Activated T-helper 17 cell treated with anti-CD3 and anti-CD28 coated beads, Interleukin-2, amount 50 U/mL, for 72 hours (primary cell): Measurements from ENCODE around the gene GALK2. TPM values are rescaled to one million over a fixed set of nuclear protein-coding genes. Genes with fewer than 3 reads are reported as not detected.
A peak's percentile ranks its signal among the peaks of the same experiment; 100 is the strongest.

Experiments used
- ATAC-seq: fragments of 150-1000 bp; cut with Tn5 transposase; replicated peaks from 2 replicates; pipeline ENCODE4 v1.10.0; 2021; ENCODE audit warnings: mild to moderate bottlenecking, moderate library complexity
- H3K27ac Mint-ChIP-seq: one replicate; pipeline ENCODE4 v1.8.0; 2022; ENCODE audit warnings: mixed read lengths
- H3K27me3 Mint-ChIP-seq: one replicate; pipeline ENCODE4 v1.8.0; 2022; ENCODE audit warnings: mixed read lengths
- H3K36me3 Mint-ChIP-seq: one replicate; pipeline ENCODE4 v1.8.0; 2022; ENCODE audit warnings: low read depth, mild to moderate bottlenecking, mixed read lengths
- H3K4me1 Mint-ChIP-seq: one replicate; pipeline ENCODE4 v1.8.0; 2022; ENCODE audit warnings: mixed read lengths
- H3K4me3 Mint-ChIP-seq: one replicate; pipeline ENCODE4 v1.8.0; 2022; ENCODE audit warnings: mild to moderate bottlenecking, mixed read lengths
- H3K9me3 Mint-ChIP-seq: one replicate; pipeline ENCODE4 v1.8.0; 2022; ENCODE audit warnings: mixed read lengths
- total RNA-seq, 2 donors: library from RNA; stranded (reverse); gene quantifications; one replicate each; pipeline ENCODE4 v1.2.3, GENCODE V29; 2022

The GALK2 gene
- 10 to 100 TPM; 33.8 to 37.8 TPM for total RNA-seq

- H3K27ac Mint-ChIP-seq, result peak within 1 kb of the TSS; percentile 97
- peak within 1 kb of the TSS; percentile 94 for H3K4me3 Mint-ChIP-seq
- H3K9me3 Mint-ChIP-seq, result no peaks in the 10 kb centered on the region
- H3K27me3 Mint-ChIP-seq, result no peaks in the 10 kb centered on the region
- peak; percentile 99 for ATAC-seq
- peaks cover 16% of the 10 kb centered on the region for H3K4me1 Mint-ChIP-seq
- H3K36me3 Mint-ChIP-seq, result peaks cover 5% of the 10 kb centered on the region
Measured at GRCh38 chr15:49169880-49170597, at the start of gene GALK2. GALK2 (plus strand) TSS chr15:49170247; CDS start chr15:49170323, 76 bp downstream.

- H3K36me3 Mint-ChIP-seq, result peaks cover 47% of the 10 kb centered on the region
- H3K9me3 Mint-ChIP-seq, result no peaks in the 10 kb centered on the region
- ATAC-seq, result no peak
- H3K4me1 Mint-ChIP-seq, result no peaks in the 10 kb centered on the region
- no peaks in the 10 kb centered on the region for H3K27me3 Mint-ChIP-seq
- no peak overlapping the region for H3K4me3 Mint-ChIP-seq
- H3K27ac Mint-ChIP-seq, result no peak overlapping the region
Measured at GRCh38 chr15:49120832-49121231, 49.2 kb upstream of the GALK2 start.

- ATAC-seq, result no peak
- Mint-ChIP-seq H3K27me3 (no peaks in the 10 kb centered on the region), H3K4me3 (no peak overlapping the region), H3K4me1 (no peaks in the 10 kb centered on the region), H3K9me3 (no peaks in the 10 kb centered on the region), H3K27ac (no peak overlapping the region), H3K36me3 (peaks cover 43% of the 10 kb centered on the region)
Measured at GRCh38 chr15:49121901-49122300, 48.1 kb upstream of the GALK2 start.

- Mint-ChIP-seq H3K9me3 (no peaks in the 10 kb centered on the region), H3K4me3 (no peak overlapping the region), H3K36me3 (peaks cover 46% of the 10 kb centered on the region), H3K4me1 (no peaks in the 10 kb centered on the region), H3K27ac (no peak overlapping the region), H3K27me3 (no peaks in the 10 kb centered on the region)
- no peak for ATAC-seq
Measured at GRCh38 chr15:49122541-49123062, 47.4 kb upstream of the GALK2 start.

GRCh38 chr15:49124371-49124770 lies 45.7 kb upstream of the GALK2 start:
- no peaks in the 10 kb centered on the region for H3K4me1 Mint-ChIP-seq
- no peaks in the 10 kb centered on the region for H3K9me3 Mint-ChIP-seq
- no peaks in the 10 kb centered on the region for H3K27me3 Mint-ChIP-seq
- no peak overlapping the region for H3K27ac Mint-ChIP-seq
- no peak for ATAC-seq
- H3K36me3 Mint-ChIP-seq, result peaks cover 59% of the 10 kb centered on the region
- H3K4me3 Mint-ChIP-seq, result no peak overlapping the region

GRCh38 chr15:49131403-49131802 lies 38.6 kb upstream of the GALK2 start:
- H3K4me1 Mint-ChIP-seq, result peaks cover 4% of the 10 kb centered on the region
- no peak overlapping the region for H3K4me3 Mint-ChIP-seq
- H3K36me3 Mint-ChIP-seq, result peaks cover 92% of the 10 kb centered on the region
- no peaks in the 10 kb centered on the region for H3K9me3 Mint-ChIP-seq
- ATAC-seq, result no peak
- no peaks in the 10 kb centered on the region for H3K27me3 Mint-ChIP-seq
- no peak overlapping the region for H3K27ac Mint-ChIP-seq

GRCh38 chr15:49134683-49135341 lies 35.2 kb upstream of the GALK2 start:
- Mint-ChIP-seq H3K27me3 (no peaks in the 10 kb centered on the region), H3K27ac (peak overlapping the region; percentile 64), H3K36me3 (peaks cover 92% of the 10 kb centered on the region), H3K4me3 (no peak overlapping the region), H3K9me3 (no peaks in the 10 kb centered on the region), H3K4me1 (peaks cover 4% of the 10 kb centered on the region)
- ATAC-seq, result no peak

GRCh38 chr15:49135342-49135857 lies 34.6 kb upstream of the GALK2 start:
- no peaks in the 10 kb centered on the region for H3K27me3 Mint-ChIP-seq
- H3K27ac Mint-ChIP-seq, result peak overlapping the region; percentile 31
- ATAC-seq, result no peak
- no peaks in the 10 kb centered on the region for H3K9me3 Mint-ChIP-seq
- H3K4me3 Mint-ChIP-seq, result no peak overlapping the region
- H3K4me1 Mint-ChIP-seq, result peaks cover 4% of the 10 kb centered on the region
- peaks cover 92% of the 10 kb centered on the region for H3K36me3 Mint-ChIP-seq

GRCh38 chr15:49135911-49136310 lies 34.1 kb upstream of the GALK2 start:
- Mint-ChIP-seq H3K4me3 (no peak overlapping the region), H3K27ac (peak overlapping the region; percentile 31), H3K36me3 (peaks cover 92% of the 10 kb centered on the region), H3K27me3 (no peaks in the 10 kb centered on the region), H3K4me1 (peaks cover 4% of the 10 kb centered on the region), H3K9me3 (no peaks in the 10 kb centered on the region)
- peak; percentile 32 for ATAC-seq

- Mint-ChIP-seq H3K27ac (peak overlapping the region; percentile 47), H3K27me3 (no peaks in the 10 kb centered on the region), H3K4me1 (peaks cover 4% of the 10 kb centered on the region), H3K4me3 (no peak overlapping the region), H3K36me3 (peaks cover 96% of the 10 kb centered on the region), H3K9me3 (no peaks in the 10 kb centered on the region)
- peak; percentile 47 for ATAC-seq
Measured at GRCh38 chr15:49137861-49138260, 32.2 kb upstream of the GALK2 start.

GRCh38 chr15:49145651-49146609 lies 24.1 kb upstream of the GALK2 start:
- peaks cover 17% of the 10 kb centered on the region for H3K4me1 Mint-ChIP-seq
- H3K27ac Mint-ChIP-seq, result no peak overlapping the region
- peak; percentile 48 for ATAC-seq
- no peaks in the 10 kb centered on the region for H3K9me3 Mint-ChIP-seq
- no peak overlapping the region for H3K4me3 Mint-ChIP-seq
- H3K27me3 Mint-ChIP-seq, result no peaks in the 10 kb centered on the region
- H3K36me3 Mint-ChIP-seq, result peaks cover 65% of the 10 kb centered on the region

- H3K4me3 Mint-ChIP-seq, result peak overlapping the region; percentile 3
- peaks cover 55% of the 10 kb centered on the region for H3K36me3 Mint-ChIP-seq
- peaks cover 17% of the 10 kb centered on the region for H3K4me1 Mint-ChIP-seq
- H3K27me3 Mint-ChIP-seq, result no peaks in the 10 kb centered on the region
- H3K27ac Mint-ChIP-seq, result peak overlapping the region; percentile 11
- H3K9me3 Mint-ChIP-seq, result no peaks in the 10 kb centered on the region
- no peak for ATAC-seq
Measured at GRCh38 chr15:49148298-49148697, 21.7 kb upstream of the GALK2 start.

- ATAC-seq, result no peak
- Mint-ChIP-seq H3K4me1 (peaks cover 22% of the 10 kb centered on the region), H3K4me3 (peak overlapping the region; percentile 3), H3K27me3 (no peaks in the 10 kb centered on the region), H3K27ac (peak overlapping the region; percentile 32), H3K9me3 (no peaks in the 10 kb centered on the region), H3K36me3 (peaks cover 55% of the 10 kb centered on the region)
Measured at GRCh38 chr15:49148727-49149126, 21.3 kb upstream of the GALK2 start.

- H3K4me3 Mint-ChIP-seq, result no peak overlapping the region
- ATAC-seq, result no peak
- peaks cover 56% of the 10 kb centered on the region for H3K36me3 Mint-ChIP-seq
- peaks cover 20% of the 10 kb centered on the region for H3K4me1 Mint-ChIP-seq
- H3K27ac Mint-ChIP-seq, result no peak overlapping the region
- H3K9me3 Mint-ChIP-seq, result no peaks in the 10 kb centered on the region
- H3K27me3 Mint-ChIP-seq, result no peaks in the 10 kb centered on the region
Measured at GRCh38 chr15:49151831-49152230, 18.2 kb upstream of the GALK2 start.
